ENCODE results near the gene SYT7. TPM values are rescaled to one million over a fixed set of nuclear protein-coding genes. Genes with fewer than 3 reads are reported as not detected.
A peak's percentile ranks its signal among the peaks of the same experiment; 100 is the strongest.

The SYT7 gene
- total and polyA plus RNA-seq, 9 donors = 0.24 to 4.9 (median 1.7) TPM

GRCh38 chr11:61474013-61474643 lies 106.7 kb downstream of the SYT7 start:
- 74 to 84% (median 83%) methylated on average over 6 of the region's 6 CpGs for WGBS, 3 donors
- H3K27ac ChIP-seq = no peak overlapping the region
- H3K4me3 ChIP-seq = no peak overlapping the region
- H3K4me1 ChIP-seq (ENCODE audit: insufficient read depth) = no peaks in the 10 kb centered on the region
- DNase-seq = no peak
- H3K9me3 ChIP-seq = no peaks in the 10 kb centered on the region
- H3K27me3 ChIP-seq = no peaks in the 10 kb centered on the region
- no peaks in the 10 kb centered on the region for H3K36me3 ChIP-seq
- intact Hi-C loops (cut with DNase I) = loop anchor here in 2 of 4 donors (10.0 kb wide), 3 partner anchors 101 to 261 kb away; no protein-coding TSS in a partner anchor
- no peak for TF ChIP-seq EP300 (IDR thresholded peaks at IDR 0.05)
- no peak for TF ChIP-seq CTCF (IDR thresholded peaks at IDR 0.05)
- no peak for TF ChIP-seq POLR2A (IDR thresholded peaks at IDR 0.05)

DNA sequence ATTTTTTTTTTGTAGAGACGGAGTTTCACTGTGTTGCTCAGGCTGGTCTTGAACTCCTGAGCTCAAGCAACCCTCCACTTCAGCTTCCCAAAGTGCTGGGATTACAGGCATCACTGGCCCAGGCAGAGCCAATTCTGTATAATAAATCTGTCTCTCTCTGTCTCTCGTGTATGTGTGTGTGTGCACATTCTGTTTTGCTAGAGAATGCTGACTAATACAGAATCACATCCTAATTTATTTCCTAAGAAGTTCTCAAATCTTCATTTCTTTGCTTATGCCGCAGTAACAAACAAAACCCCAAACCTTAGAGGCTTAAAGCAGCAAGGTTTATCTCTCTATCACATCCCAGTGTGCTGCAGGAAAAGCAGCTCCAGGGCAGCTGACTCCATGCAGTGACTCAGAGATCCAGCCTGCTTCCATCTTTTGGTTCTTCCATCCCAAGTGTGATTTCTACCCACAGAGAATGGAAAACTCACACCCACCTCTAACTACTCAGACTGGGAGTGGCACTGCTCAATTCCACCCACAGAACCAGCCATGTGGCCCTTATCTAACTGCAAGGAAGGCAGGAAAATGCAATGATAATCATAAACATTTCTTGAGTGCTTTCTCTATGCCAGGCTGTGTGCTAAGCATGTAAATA lies 107.4 kb downstream of the SYT7 start:
- DNase-seq = no peak
- H3K27ac ChIP-seq = no peak overlapping the region
- no peaks in the 10 kb centered on the region for H3K4me1 ChIP-seq (ENCODE audit: insufficient read depth)
- no peak overlapping the region for H3K4me3 ChIP-seq
- intact Hi-C loops (cut with DNase I) = loop anchor here in 2 of 4 donors (10.0 kb wide), 3 partner anchors 101 to 261 kb away; no protein-coding TSS in a partner anchor
- 66 to 82% (median 71%) methylated on average over 3 of the region's 3 CpGs for WGBS, 3 donors
- no peaks in the 10 kb centered on the region for H3K36me3 ChIP-seq
- H3K27me3 ChIP-seq = no peaks in the 10 kb centered on the region
- no peaks in the 10 kb centered on the region for H3K9me3 ChIP-seq
- TF ChIP-seq EP300 (IDR thresholded peaks at IDR 0.05) = no peak
- no peak for TF ChIP-seq CTCF (IDR thresholded peaks at IDR 0.05)
- no peak for TF ChIP-seq POLR2A (IDR thresholded peaks at IDR 0.05)

GRCh38 chr11:61472868-61473267 lies 108.0 kb downstream of the SYT7 start:
- Histone ChIP-seq H3K4me1 (ENCODE audit: insufficient read depth) (no peaks in the 10 kb centered on the region), H3K27ac (no peak overlapping the region), H3K27me3 (no peaks in the 10 kb centered on the region), H3K36me3 (no peaks in the 10 kb centered on the region), H3K4me3 (no peak overlapping the region), H3K9me3 (no peaks in the 10 kb centered on the region)
- peak in 1 of 5 donors; percentile 34 for DNase-seq
- intact Hi-C loops (cut with DNase I) = loop anchor here in 2 of 4 donors (10.0 kb wide), 3 partner anchors 102 to 262 kb away; no protein-coding TSS in a partner anchor
- 48 to 68% (median 61%) methylated on average over 5 of the region's 5 CpGs for WGBS, 3 donors
- TF ChIP-seq CTCF (IDR thresholded peaks at IDR 0.05) (no peak), POLR2A (IDR thresholded peaks at IDR 0.05) (no peak), EP300 (IDR thresholded peaks at IDR 0.05) (no peak)

DNA sequence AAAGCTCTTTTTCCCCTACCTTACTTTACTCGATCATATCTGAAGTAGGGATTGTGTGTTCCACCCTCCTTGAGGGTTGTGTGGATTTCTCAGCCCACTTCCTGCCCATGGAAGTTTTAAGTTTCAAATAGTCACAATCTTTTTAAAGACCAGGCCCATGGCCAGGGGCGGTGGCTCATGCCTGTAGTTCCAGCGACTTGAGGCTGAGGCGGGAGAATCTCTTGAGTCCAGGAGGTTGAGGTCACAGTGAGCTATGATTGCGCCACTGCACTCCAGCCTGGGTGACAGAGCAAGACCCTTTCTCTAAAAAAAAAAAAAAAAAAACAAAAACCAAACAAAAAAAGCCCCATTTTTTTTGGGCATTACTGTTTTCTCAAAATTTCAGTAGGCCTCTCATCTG lies 108.6 kb downstream of the SYT7 start:
- no peaks in the 10 kb centered on the region for H3K36me3 ChIP-seq
- WGBS, 3 donors = 68 to 75% (median 74%) methylated on average over 5 of the region's 5 CpGs
- peak in 1 of 5 donors; percentile 51 for DNase-seq
- no peaks in the 10 kb centered on the region for H3K9me3 ChIP-seq
- no peaks in the 10 kb centered on the region for H3K27me3 ChIP-seq
- intact Hi-C loops (cut with DNase I) = loop anchor here in 2 of 4 donors (10.0 kb wide), 3 partner anchors 103 to 263 kb away; no protein-coding TSS in a partner anchor
- H3K4me1 ChIP-seq (ENCODE audit: insufficient read depth) = no peaks in the 10 kb centered on the region
- H3K27ac ChIP-seq = peak overlapping the region in 1 of 2 donors; percentile 10
- no peak overlapping the region for H3K4me3 ChIP-seq
- no peak for TF ChIP-seq CTCF (IDR thresholded peaks at IDR 0.05)
- TF ChIP-seq POLR2A (IDR thresholded peaks at IDR 0.05) = no peak
- no peak for TF ChIP-seq EP300 (IDR thresholded peaks at IDR 0.05)
